Prostate gland (tissue), 2 donors: ENCODE results near the gene ADGRF5.

Source experiments
- POLR2A ChIP-seq: fragments of 450-650 bp; IDR thresholded peaks from one replicate; pipeline ENCODE4 v1.6.1; 2016; ENCODE audit warnings: antibody characterized with exemption, mild to moderate bottlenecking
- TF ChIP-seq, protein P1 (sequence below), 4 experiments: fragments of 200-600 bp in 2 of 4; fragments of 450-650 bp in 2 of 4; sonication (generic) in 2 of 4; IDR thresholded peaks; 1 replicate in 3 of 4; 2 replicates in 1 of 4; pipeline ENCODE4 v1.5.1; 2016 to 2019; ENCODE audit warnings: antibody characterized with exemption in 4 of 4, mild to moderate bottlenecking in 2 of 4, moderate library complexity in 2 of 4

DNA sequence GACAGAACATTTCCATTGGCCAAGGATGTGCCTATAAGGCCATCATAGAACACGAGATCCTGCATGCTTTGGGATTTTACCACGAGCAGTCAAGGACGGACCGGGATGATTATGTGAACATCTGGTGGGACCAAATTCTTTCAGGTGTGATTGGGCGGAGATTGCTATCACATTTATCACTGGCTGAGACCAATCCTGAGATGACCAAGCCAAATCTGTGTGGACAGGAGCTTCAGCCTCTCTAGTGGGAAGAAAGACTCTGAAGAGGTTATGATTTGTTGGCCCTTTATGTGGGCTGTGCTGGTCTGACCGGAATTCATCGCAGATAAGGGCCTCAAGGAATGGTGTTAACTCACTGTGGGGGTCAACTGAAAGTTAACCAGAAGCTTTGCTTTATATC, 102.2 kb downstream of the ADGRF5 start:
- TF ChIP-seq, protein P1, sequence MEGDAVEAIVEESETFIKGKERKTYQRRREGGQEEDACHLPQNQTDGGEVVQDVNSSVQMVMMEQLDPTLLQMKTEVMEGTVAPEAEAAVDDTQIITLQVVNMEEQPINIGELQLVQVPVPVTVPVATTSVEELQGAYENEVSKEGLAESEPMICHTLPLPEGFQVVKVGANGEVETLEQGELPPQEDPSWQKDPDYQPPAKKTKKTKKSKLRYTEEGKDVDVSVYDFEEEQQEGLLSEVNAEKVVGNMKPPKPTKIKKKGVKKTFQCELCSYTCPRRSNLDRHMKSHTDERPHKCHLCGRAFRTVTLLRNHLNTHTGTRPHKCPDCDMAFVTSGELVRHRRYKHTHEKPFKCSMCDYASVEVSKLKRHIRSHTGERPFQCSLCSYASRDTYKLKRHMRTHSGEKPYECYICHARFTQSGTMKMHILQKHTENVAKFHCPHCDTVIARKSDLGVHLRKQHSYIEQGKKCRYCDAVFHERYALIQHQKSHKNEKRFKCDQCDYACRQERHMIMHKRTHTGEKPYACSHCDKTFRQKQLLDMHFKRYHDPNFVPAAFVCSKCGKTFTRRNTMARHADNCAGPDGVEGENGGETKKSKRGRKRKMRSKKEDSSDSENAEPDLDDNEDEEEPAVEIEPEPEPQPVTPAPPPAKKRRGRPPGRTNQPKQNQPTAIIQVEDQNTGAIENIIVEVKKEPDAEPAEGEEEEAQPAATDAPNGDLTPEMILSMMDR (IDR thresholded peaks at IDR 0.05), result no peak
- TF ChIP-seq POLR2A, result no peak
